Astrocyte (in vitro differentiated cells and primary cell): ENCODE data around the gene CLCN4.

ENCODE experiments used
- CTCF ChIP-seq: IDR thresholded peaks from 2 replicates; pipeline ENCODE4 v1.5.1; 2011; ENCODE audit warnings: low read depth, mild to moderate bottlenecking, inconsistent platforms, low read length, moderate library complexity; ENCODE audit not compliant: insufficient read depth
- EZH2 ChIP-seq: IDR thresholded peaks from 2 replicates; pipeline ENCODE4 v1.6.1; 2012; ENCODE audit warnings: mild to moderate bottlenecking, low read length, inconsistent platforms; ENCODE audit not compliant: insufficient read depth

- TF ChIP-seq CTCF, result no peak
- no peak for TF ChIP-seq EZH2
Observed at GRCh38 chrX:10286195-10286594, 129.4 kb downstream of the CLCN4 start.
